Stomach (tissue), 9 donors: Measurements from ENCODE around the gene ANKS1A. TPM values are rescaled to one million over a fixed set of nuclear protein-coding genes. Genes with fewer than 3 reads are reported as not detected.

ENCODE experiments used
- DNase-seq, 2 donors: peaks; one replicate each; pipeline versions ENCODE4 v3.0.0 to v3.0.0-alpha.2; 2013 to 2019
- H3K27ac ChIP-seq, 5 donors: fragments of 200-600 bp in 4 of 5; sonication (generic) in 4 of 5; one replicate each; pipeline ENCODE4 v1.5.1; 2013 to 2019; ENCODE audit warnings: mild to moderate bottlenecking in 1 of 5, moderate library complexity in 1 of 5
- H3K27me3 ChIP-seq, 3 donors: fragments of 200-600 bp; sonication (generic); one replicate each; pipeline ENCODE4 v1.5.1; 2017 to 2019; ENCODE audit warnings: mixed run types in 1 of 3
- H3K36me3 ChIP-seq, 4 donors: fragments of 200-600 bp; sonication (generic); 1 replicate in 3 of 4; 2 replicates in 1 of 4; pipeline ENCODE4 v1.5.1; 2016 to 2019
- H3K4me1 ChIP-seq, 4 donors: fragments of 200-600 bp; sonication (generic); one replicate each; pipeline ENCODE4 v1.5.1; 2016 to 2019
- H3K4me3 ChIP-seq, 4 donors: fragments of 200-600 bp; sonication (generic) in 3 of 4; one replicate each; pipeline ENCODE4 v1.5.1; 2016 to 2019; ENCODE audit warnings: mild to moderate bottlenecking in 1 of 4
- H3K9me3 ChIP-seq, 4 donors: fragments of 200-600 bp; sonication (generic); one replicate each; pipeline ENCODE4 v1.5.1; 2016 to 2019
- EP300 ChIP-seq: sonication (generic); formaldehyde crosslinking; IDR thresholded peaks from one replicate; pipeline ENCODE4 v1.6.1; 2017; ENCODE audit warnings: antibody characterized with exemption
- POLR2A ChIP-seq, 4 donors: fragments of 450-650 bp; IDR thresholded peaks; one replicate each; pipeline ENCODE4 v1.6.1; 2016; ENCODE audit warnings: antibody characterized with exemption in 4 of 4, control low read depth in 2 of 4, mild to moderate bottlenecking in 1 of 4, moderate library complexity in 1 of 4
- POLR2AphosphoS5 ChIP-seq, 3 donors: sonication (generic); formaldehyde crosslinking; IDR thresholded peaks; one replicate each; pipeline ENCODE4 v1.6.1; 2016; ENCODE audit warnings: antibody characterized with exemption in 3 of 3
- WGBS, 5 donors: extraction: QIAGEN DNeasy Blood & Tissue Kit in 3 of 5; methylation state at CpG; one replicate each; pipeline versions ENCODE4 v1.1.5 to v1.1.7; 2013 to 2018; 5-methylcytosine and 5-hydroxymethylcytosine counted together
- intact Hi-C: fragments of 100-400 bp; cut with DNase I; formaldehyde crosslinking; loops from one replicate; pipeline ENCODE4 v1.15.1; 2023; ENCODE audit warnings: low total_unique reads
- polyA plus RNA-seq, 3 donors: library from polyadenylated mRNA; stranded (reverse); fragments of 200-250 nt; gene quantifications; one replicate each; pipeline ENCODE4 v1.2.3, GENCODE V29; 2013
- total RNA-seq, 5 donors: library from RNA; depleted of rRNA; stranded (reverse); fragments of >200 nt; gene quantifications; one replicate each; pipeline versions ENCODE4 v1.1.0 to v1.2.3, GENCODE V29; 2014 to 2016
- TF ChIP-seq, protein P1 (sequence below), 7 experiments: fragments of 450-650 bp in 4 of 7; fragments of 200-600 bp in 3 of 7; sonication (generic) in 3 of 7; IDR thresholded peaks; one replicate each; pipeline ENCODE4 v1.5.1; 2016 to 2019; ENCODE audit warnings: antibody characterized with exemption in 7 of 7, control low read depth in 2 of 7, mild to moderate bottlenecking in 1 of 7
- donor health status: healthy with polysubstance abuse.
- donor health status: Bipolar disorder and iron deficiency.
- donor health status: healthy.

The ANKS1A gene
- total and polyA plus RNA-seq, 8 donors = 6.1 to 40.6 (median 21.5) TPM

DNA sequence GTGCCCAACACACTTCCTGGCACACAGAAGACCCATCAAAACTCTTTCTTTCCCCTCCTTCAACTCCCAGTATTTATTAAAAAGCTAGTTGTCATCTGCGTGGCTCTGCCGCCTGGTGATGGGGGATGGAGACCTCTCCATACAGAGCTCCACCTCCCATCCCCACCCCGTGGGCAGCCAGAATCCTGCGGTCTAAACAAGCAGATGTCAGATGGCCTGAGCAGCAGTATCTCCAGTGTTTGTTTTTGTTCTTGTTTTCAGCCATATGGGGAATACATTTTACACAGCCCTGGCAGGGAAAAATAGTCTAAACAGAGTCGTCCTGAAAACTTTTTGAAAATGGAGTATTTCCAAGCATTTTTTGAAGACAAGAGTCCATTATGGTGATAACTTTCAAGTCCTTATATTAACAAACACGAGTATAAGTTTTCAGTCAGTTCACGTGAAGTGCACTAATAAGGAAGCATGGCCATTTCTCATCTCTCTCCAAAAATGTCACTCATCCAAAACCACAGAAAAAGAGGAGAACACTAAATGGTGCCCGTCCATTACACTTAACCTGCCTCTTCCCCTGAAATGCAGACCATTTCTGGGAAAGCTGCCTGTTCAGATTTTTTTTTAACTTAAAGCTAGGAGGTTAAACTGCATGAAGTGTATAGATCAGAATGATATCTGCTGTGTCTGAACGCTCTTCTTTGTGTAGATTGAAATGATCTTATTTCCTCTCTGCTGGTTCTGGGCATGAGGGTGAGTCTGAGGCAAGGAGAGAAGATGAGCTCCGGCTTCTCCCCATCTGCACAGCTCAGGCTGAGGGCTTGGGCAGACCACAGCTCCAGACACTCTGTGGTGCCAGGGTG is 161.1 kb downstream of the ANKS1A start:
- Histone ChIP-seq H3K27me3 (no peaks in the 10 kb centered on the region), H3K36me3 (peaks cover 6 to 32% (median 25%) of the 10 kb centered on the region in 4 donors), H3K4me3 (no peak overlapping the region), H3K9me3 (no peaks in the 10 kb centered on the region), H3K4me1 (peaks cover 41 to 91% (median 76%) of the 10 kb centered on the region in 4 donors), H3K27ac (peak overlapping the region; percentile 16 to 86 (median 73))
- WGBS, 5 donors = 54 to 67% (median 63%) methylated on average over 10 of the region's 10 CpGs
- DNase-seq = peak in 1 of 2 donors; percentile 83
- intact Hi-C loops = no loop called here
- TF ChIP-seq, protein P1, sequence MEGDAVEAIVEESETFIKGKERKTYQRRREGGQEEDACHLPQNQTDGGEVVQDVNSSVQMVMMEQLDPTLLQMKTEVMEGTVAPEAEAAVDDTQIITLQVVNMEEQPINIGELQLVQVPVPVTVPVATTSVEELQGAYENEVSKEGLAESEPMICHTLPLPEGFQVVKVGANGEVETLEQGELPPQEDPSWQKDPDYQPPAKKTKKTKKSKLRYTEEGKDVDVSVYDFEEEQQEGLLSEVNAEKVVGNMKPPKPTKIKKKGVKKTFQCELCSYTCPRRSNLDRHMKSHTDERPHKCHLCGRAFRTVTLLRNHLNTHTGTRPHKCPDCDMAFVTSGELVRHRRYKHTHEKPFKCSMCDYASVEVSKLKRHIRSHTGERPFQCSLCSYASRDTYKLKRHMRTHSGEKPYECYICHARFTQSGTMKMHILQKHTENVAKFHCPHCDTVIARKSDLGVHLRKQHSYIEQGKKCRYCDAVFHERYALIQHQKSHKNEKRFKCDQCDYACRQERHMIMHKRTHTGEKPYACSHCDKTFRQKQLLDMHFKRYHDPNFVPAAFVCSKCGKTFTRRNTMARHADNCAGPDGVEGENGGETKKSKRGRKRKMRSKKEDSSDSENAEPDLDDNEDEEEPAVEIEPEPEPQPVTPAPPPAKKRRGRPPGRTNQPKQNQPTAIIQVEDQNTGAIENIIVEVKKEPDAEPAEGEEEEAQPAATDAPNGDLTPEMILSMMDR (IDR thresholded peaks at IDR 0.05) = no peak
- TF ChIP-seq POLR2A (IDR thresholded peaks at IDR 0.05) (no peak), POLR2AphosphoS5 (IDR thresholded peaks at IDR 0.05) (no peak), EP300 (no peak)

DNA sequence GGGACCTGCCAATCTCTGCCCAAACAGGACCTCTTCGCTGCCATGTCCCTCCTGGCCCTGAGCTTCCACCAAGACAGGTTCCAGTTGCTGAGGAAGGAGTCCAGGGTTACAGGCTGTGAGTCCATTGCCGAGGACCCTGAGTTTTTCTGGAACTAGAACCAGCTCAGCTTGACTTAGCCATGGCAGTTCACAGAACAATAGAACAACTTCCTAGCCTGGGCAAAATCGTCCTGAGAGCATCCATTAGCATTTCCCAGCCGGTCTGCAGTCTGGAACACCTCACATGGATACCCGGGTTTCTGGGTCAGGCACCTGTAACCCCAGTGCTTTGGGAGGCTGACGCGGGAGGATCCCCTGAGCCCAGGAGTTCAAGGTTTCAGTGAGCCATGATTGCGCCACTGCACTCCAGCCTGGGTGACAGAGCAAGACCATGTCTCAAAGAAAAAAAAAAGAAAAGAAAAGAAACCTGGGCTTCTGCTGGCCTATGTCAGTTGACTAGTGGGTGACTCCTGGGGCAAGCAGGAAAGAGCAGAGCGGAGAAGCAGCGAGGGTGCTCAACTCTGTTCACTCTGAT is 161.8 kb downstream of the ANKS1A start:
- 87 to 95% (median 90%) methylated on average over 9 to 10 of the region's 10 CpGs for WGBS, 5 donors
- Histone ChIP-seq H3K36me3 (peaks cover 10 to 36% (median 31%) of the 10 kb centered on the region in 4 donors), H3K27me3 (no peaks in the 10 kb centered on the region), H3K4me3 (no peak overlapping the region), H3K27ac (peak overlapping the region in 4 of 5 donors; percentile 66 to 86 (median 80)), H3K9me3 (no peaks in the 10 kb centered on the region), H3K4me1 (peaks cover 34 to 83% (median 68%) of the 10 kb centered on the region in 4 donors)
- intact Hi-C loops = no loop called here
- TF ChIP-seq POLR2A (IDR thresholded peaks at IDR 0.05) (no peak), EP300 (no peak), POLR2AphosphoS5 (IDR thresholded peaks at IDR 0.05) (no peak)
- TF ChIP-seq, protein P1 (IDR thresholded peaks at IDR 0.05) = no peak
- no peak for DNase-seq

DNA sequence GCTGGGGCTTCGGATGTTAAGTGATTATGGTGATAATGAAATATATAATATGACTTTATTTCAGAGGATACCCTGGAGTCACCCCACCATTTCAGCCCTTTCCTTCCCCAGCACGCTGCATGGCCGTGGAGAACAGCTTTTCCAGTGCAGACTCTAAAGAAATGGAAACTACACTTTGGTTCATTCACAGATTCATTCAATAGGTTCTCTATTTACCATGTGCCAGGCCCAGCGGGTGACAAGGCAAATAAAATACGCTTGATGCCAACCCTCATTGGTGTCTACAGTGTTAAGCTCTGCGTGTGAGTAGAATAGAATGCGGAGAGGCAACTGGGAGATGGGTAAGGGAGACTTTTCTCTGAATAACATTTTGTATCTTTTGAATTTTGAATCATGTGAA is 162.3 kb downstream of the ANKS1A start:
- no peaks in the 10 kb centered on the region for H3K27me3 ChIP-seq
- peak overlapping the region in 3 of 5 donors; percentile 66 to 86 (median 86) for H3K27ac ChIP-seq
- DNase-seq = no peak
- H3K4me1 ChIP-seq = peaks cover 29 to 78% (median 63%) of the 10 kb centered on the region in 4 donors
- intact Hi-C loops = no loop called here
- no peak overlapping the region for H3K4me3 ChIP-seq
- peaks cover 10 to 40% (median 34%) of the 10 kb centered on the region in 4 donors for H3K36me3 ChIP-seq
- WGBS, 5 donors = 91 to 95% (median 95%) methylated on average over 7 of the region's 7 CpGs
- H3K9me3 ChIP-seq = no peaks in the 10 kb centered on the region
- TF ChIP-seq POLR2A (IDR thresholded peaks at IDR 0.05) (no peak), EP300 (no peak), POLR2AphosphoS5 (IDR thresholded peaks at IDR 0.05) (no peak)
- TF ChIP-seq, protein P1 (IDR thresholded peaks at IDR 0.05) = no peak

DNA sequence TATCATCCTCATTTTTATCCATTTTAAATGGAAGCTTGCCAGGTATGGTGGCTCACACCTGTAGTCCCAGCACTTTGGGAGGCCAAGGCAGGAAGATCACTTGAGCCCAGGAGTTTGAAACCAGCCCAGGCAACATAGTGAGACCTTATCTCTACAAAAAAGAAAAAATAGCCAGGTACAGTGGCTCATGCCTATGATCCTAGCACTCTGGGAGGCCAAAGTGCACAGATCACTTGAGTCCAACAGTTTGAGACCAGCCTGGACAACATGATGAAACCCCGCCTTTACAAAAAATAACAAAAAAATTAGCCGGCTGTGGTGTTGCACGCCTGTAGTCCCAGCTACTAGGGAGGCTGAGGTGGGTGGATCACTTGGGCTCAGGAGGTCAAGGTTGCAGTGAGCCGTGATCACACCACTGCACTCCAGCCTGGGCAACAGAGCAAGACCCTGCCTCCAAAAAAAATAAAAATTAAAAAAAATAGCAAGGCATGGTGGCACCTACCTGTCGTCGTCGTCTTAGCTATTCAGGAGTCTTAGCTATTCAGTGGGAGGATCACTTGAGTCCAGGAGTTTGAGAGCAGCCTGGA is 163.0 kb downstream of the ANKS1A start:
- Histone ChIP-seq H3K27ac (peak overlapping the region in 4 of 5 donors; percentile 47 to 86 (median 73)), H3K9me3 (no peaks in the 10 kb centered on the region), H3K36me3 (peaks cover 10 to 46% (median 36%) of the 10 kb centered on the region in 4 donors), H3K4me1 (peaks cover 22 to 74% (median 56%) of the 10 kb centered on the region in 4 donors), H3K4me3 (no peak overlapping the region), H3K27me3 (no peaks in the 10 kb centered on the region)
- intact Hi-C loops = no loop called here
- no peak for DNase-seq
- no peak for TF ChIP-seq POLR2A (IDR thresholded peaks at IDR 0.05)
- TF ChIP-seq, protein P1 (IDR thresholded peaks at IDR 0.05) = no peak
- no peak for TF ChIP-seq POLR2AphosphoS5 (IDR thresholded peaks at IDR 0.05)
- no peak for TF ChIP-seq EP300
- WGBS, 5 donors = 83 to 97% (median 90%) methylated on average over 7 of the region's 7 CpGs
